Right lung (tissue), 5 donors: ENCODE data around the gene RAPGEF4. TPM values are rescaled to one million over a fixed set of nuclear protein-coding genes. Genes with fewer than 3 reads are reported as not detected.

Experiments
- DNase-seq, 2 donors: peaks; one replicate each; pipeline ENCODE4 v3.0.0-alpha.2; 2013
- polyA plus RNA-seq, 5 donors: library from polyadenylated mRNA; unstranded; fragments of 120-200 nt; gene quantifications; one replicate each; pipeline versions ENCODE4 v1.2.1 to v1.2.3, GENCODE V29; 2013; ENCODE audit warnings: inconsistent platforms in 1 of 5, low replicate concordance in 1 of 5; ENCODE audit not compliant: insufficient read length in 5 of 5, insufficient read depth in 1 of 5

Gene RAPGEF4
- polyA plus RNA-seq, 5 donors = 8.4 to 17.8 (median 12.6) TPM

DNA sequence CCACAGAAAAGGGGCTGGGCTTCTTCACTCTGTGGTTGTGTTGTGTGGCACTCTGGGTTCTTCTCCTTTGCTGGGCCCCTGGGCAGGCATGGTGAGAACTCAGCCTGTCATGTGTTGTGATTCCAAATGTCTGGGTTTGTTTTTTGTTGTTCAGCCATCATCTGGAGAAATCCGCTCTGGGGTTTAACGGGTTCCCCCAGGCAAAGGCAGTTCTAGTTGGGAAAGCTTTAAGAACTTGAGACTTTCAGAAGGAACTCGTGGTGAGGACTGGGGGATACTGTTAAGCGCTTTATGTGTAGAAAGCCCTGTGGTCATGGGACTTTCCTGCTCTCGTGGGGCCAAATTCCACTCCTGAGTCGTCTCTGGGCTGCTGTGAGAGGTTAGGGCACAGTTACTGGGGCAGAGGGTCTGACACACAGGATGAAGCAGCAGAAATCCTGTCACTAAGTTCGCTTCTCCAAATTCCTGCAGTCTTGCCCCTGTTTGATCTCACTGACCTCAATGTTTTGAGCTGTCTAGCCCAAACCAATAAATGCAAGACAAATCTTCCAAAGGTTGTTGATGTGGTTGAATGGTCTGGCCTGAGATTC, 87.7 kb downstream of the RAPGEF4 start:
- no peak for DNase-seq

DNA sequence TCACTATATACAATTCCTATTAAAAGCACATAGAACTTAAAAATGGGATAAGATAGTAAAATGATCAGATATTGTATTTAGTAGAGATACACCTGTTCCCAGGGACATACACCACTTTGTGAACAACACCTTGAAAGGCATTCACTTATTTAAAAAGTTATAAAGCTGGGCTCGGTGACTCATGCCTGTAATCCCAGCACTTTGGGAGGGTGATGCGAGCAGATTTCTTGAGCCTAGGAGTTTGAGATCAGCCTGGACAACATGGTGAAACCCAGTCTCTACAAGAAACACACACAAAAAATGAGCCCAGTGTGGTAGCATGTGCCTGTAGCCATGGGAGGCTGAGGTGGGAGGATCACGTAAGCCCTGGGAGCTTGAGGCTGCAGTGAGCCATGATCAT, 90.9 kb downstream of the RAPGEF4 start:
- DNase-seq = no peak

DNA sequence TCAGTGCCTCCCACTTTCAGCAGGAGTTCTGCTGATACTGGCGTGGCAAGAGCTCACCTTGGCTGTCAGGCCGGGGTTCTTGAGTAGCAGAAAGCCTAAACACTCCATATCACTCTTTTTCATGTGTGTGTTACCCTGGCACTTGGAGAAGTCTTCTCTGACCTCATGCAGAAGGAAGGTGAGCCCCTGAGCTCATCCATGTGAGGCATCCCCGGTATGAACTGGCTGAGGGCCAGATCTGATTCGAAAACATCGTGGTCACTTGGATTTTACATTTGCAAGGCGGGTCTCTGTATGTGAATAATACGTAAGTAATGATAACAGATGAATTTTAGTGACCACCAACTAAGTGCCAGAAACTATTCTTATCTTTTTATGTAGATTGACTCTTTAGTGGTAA, 93.6 kb downstream of the RAPGEF4 start:
- no peak for DNase-seq

DNA sequence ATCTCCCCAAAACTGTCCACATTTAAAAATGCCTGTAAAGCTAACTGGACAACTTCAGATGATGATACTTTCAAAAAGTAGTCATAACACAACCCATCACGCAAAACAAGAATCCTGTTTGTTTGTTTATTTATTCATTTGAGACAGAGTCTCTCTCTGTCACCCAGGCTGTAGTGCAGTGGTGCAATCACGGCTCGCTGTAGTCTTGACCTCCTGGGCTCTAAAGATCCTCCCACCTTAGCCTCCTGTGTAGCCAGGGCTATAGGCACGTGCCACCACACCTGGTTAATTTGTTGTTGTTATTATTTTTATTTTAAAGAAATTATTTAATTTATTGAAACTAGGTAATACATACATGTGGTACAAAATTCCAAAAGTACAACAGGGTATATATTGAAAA, 94.8 kb downstream of the RAPGEF4 start:
- no peak for DNase-seq

DNA sequence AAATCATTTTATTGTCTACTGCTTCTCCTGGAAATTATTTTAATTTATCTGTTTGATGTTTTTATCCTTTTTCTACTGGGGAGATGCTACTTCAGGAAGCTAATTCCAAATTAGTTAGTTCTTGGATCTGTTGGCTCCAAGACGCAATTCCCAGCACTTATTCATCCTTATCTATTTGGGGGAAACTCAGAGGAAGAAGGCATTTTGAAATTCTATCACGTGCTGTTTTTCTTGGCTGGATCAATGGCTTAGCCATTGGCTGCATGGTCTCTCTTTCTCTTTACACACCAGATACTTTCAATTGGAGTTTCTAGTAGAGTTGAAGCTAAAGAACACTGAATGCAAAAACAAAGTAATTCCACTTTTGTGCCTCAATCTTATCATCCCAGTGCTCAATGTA, 98.3 kb downstream of the RAPGEF4 start:
- DNase-seq = no peak

DNA sequence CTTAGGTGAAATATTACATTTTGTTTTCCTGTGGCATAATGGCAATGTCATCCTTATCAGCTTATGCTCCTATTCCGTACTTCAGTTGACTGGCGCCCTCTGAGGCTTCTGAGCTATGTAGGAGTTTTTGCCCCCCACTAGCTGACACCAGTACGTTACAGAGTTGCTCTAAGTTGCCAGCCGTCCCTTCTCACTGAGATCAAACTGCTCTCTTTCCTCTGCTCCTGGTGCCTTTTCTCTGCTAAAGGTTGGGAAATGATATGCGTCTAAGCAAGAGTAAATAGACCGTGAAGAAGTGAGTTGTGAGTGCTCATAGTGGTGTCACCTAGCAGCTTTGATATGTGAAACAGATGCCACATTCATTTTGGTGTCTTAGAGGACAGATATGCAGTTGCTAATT, 99.2 kb downstream of the RAPGEF4 start:
- no peak for DNase-seq

DNA sequence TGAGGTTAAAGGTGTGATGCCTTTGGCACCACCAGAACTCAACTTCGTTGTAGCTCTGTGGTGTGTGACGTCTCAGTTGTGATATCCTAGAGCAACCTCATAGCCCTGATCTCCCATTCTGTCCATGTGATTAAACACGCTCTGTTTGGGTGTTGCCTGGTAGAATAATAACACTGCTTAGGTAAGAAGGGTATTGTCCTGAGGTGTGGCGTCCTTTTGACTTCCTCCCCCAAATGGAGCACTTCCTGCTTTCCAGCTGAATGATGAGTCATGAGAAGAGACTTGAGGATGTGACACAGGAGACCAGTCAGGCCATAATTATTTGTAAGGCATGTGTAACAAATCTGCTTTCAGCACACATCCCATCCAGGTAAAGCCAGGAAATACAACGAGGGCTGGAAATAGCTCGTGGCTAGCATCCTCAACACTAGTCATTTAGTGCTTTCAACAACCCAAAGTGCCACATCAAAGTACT, 100.7 kb downstream of the RAPGEF4 start:
- DNase-seq = no peak

DNA sequence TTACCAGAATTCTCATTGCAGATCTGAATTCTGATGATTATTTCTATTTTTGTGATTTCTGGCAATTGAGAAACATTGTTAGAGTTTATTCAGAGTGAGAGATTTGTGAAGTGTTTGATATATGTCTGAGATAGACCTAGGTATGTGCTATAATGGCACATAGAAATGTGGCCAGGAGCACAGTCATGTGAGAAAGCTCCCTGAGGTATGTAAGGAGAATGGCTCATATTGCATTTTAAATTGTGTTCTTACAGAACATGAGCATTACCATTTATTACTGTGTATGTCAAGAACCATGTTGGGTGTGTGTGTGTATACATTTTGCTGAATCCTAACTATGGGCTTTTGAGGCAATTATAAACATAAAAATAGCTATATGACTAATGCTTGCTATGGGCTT, 101.2 kb downstream of the RAPGEF4 start:
- DNase-seq = no peak

DNA sequence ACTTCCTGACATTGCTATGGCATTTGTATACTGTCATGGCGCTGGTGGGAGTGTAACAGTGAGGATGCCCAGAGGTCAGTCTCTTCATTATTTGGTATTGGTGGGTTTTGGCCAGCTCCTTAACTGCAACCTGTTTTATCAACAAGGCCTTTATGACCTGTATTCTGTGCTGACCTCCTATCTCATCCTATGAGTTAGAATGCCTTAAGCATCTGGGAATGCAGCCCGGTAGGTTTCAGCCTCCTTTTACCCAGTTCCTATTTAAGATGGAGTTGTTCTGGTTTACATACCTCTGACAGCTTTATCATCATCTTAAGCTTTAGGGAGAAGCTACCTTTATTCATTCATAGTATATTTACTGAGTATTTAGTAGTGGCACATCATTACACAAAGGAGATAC, 103.8 kb downstream of the RAPGEF4 start:
- DNase-seq = no peak

DNA sequence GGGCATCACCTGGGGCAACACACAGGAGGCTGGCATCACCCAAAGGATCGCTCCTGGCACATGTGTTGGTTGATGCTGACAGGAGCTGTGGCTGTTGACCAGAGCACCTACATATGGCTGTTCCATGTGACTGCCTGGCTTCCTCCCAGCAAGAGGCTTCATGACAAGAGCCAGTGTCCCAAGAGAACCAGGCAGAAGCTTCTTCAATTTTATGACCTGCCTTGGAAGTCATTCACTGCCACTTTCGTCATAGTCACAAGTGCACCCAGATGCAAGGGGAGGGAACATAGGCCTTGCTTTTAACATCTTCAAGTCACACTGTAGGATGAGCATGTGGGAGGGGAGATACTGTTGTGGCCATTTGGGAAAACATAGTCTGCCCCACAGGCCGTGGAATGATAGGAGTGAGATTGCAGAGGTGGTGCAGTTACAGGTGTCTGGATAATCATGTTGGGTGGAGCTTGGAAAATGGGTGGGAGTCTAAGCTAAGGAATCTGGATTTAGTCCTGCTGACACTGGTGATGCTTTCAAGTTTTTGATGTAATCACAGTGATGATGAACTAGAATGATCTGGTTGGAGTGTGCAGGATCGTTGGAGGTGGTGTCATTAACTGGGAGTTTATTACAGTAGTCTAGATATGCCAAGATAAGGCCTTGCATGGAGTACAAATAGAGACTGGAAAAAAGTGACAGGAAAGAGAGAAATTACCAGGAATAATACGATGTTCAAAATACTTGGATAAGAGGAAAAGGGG, 107.0 kb downstream of the RAPGEF4 start:
- no peak for DNase-seq

DNA sequence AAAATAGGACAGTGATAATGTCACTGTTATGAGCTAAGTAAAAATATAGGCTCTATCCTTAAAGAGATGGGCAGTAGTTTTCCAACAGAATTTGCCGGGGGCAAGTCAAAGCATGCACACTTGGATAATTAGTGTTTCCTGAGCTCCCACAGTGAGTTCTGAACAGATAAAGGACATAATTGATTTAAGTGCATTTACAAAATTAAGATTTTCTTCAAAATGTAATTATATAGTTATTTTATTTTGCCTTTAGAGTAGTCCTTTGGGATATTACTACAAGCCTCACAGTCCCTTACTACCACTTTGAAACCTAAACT, 107.6 kb downstream of the RAPGEF4 start:
- no peak for DNase-seq

DNA sequence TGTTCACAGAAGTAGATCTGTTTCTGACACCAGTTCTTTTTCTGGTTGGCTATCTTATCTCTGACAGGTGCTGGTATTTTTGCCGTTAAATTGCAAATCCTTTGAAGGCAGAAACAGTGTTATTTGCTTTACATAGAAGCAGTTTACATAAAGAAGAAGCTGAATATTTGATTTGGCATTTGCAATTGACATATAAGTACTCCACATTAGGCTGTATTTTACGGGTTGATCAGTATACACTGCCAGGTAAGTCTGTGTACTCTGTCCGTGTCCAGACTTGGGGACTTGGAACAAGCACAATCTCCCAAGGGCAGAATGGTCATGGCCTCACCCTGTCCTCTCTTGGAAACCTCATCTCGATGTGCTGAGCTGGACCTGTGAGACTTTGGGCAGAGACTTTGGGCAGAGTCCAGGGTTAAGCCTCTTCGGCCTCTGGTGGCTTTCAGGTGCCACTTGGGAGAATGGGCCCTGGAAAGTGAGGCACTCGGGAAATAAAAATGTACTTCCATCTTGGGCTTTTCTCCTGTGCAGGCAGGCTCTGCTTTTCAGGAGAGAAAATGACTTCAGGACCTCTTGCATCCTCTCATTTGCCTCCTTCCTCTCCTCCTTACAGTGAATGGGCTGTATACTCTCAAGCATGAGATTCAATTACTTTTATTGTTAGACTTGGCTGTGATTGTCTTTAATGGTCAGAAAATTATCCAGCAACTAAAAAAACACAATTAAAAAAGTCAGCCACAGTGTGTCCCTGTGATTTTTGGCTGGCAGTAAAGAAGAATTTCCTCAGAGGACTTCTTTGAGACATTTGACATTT, 108.5 kb downstream of the RAPGEF4 start:
- DNase-seq = no peak

DNA sequence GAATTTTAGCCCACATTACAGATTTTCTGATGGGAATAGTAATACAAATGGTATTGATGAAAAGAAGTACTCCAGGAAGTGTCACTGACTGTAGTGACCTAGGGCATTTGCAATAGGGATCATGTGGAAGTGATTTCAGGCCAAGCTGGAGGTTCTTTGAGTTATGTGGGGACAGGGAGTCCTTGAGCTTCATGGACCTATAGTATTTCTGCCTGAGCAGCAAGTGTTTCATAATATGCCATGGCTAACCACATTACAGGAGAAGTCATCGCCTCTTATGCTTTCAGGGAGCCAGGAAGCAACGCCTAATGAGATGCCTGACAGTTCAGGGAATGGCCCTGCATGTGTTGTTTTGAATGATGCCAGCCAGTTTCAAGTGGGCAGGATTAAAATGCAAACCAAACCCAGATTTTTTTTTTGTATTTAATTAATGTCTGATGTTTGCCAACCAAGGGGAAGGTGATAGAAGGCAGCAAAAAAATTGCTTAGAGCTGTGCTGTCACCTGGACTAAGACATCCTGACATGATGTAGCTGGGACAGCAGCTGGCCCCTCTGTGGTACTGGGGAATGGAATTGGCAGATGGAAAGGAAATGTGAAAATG, 109.5 kb downstream of the RAPGEF4 start:
- DNase-seq = no peak

DNA sequence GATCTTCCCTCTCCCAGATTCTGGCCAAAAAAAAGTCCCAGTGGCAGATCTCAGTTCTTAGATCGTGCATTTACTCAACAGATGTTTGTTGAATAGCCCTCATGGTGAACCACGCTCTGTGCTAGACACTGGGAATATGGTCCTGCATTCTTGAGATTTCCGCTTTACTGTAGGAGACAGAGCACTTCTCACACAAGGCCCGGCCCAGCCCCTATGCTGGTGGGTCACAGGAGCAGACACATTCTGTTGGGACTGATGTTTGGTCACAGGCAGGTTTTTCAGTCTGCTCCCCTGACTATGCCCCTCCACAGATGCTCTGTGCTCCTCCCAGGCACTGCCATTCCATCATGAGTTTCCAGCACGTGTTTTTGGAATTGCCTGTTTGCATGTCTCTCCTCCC, 110.9 kb downstream of the RAPGEF4 start:
- no peak for DNase-seq

DNA sequence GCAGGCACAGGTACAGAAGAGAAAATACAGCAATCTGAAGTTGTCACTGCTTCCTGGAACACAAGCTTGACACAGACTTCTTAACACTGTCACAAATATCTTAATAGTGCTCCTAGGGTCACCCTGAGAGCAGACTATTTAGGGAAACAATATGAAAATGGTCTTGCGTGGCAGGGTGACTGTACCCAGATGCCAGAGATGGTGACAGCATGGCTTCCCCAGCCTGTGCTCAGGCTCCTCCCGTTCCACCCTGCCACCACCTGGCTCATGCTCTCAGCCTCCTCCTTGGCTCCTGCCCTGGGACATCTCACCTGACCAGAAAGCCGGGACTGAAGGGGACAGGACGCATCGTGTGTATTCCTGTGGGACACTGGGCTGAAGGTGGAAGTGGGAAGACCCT, 111.5 kb downstream of the RAPGEF4 start:
- no peak for DNase-seq

DNA sequence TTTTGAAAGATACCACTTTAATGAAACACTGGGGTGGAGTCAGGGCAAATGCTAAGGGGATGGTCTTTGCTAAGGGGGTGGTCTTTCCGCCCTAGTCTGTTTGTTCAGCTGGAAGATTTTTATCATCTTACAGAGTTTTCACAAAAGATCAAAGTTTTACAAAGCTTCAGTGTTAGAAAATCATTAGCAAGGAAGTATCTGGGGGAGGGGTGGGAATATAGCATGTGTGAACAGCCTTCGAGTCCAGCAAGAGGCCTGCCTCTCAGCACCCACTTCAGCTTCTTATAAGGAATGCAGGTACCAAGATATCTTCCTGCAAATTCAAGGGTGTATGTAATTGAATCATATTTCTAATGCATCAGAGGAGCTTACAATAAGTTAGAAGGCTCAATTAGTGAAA, 112.9 kb downstream of the RAPGEF4 start:
- DNase-seq = peak; percentile 31 to 33

DNA sequence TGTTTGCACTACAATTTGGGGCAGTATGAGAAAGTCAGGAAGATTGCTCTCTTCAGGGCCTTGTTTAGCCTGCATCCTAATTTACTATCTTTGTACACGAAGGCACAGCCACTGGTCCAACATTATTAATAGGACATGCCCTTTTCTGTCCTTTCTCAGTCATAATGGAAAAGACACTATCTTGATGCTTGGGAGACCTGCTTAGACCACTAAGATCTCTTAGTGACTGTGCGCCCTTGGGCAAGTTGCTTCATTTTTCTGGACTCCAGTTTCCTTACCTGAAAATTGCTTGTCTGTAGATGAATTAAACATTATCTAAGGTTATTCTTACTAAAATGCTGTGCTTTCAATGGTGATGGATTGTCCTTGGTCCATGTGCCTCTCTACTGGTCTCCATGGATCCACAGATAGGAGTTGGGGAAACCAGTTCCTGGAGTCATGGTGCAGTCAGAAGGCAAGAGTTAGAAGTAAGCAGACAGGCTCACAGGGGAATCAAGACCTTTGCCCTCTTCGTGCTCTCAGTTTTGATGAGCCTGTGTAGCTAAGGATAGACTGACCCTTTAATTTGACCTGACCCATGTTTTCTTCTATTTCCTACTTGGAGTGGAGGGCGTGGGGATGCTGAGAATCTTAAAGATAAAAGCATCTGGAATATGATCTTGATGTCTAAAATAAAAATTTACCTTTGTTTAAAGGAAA, 114.0 kb downstream of the RAPGEF4 start:
- DNase-seq = no peak

DNA sequence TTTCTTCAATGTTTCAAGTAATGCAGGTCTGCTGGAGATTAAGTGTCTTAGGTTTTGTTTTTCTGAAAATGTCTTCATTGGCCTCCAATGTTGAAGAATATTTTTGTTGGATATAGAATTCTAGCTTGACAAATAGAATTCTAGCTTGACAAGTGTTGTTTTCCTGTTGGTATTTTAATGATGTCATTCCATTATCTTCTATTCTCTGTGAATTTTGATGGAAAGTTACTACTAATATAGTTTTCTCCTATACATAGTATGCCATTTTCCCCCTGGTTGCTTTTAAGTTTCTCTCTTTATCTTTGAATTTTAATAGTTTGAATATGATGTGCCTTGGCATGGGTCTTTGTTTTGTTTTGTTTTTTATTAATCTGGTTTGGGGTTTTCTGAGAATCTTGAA, 119.9 kb downstream of the RAPGEF4 start:
- no peak for DNase-seq

DNA sequence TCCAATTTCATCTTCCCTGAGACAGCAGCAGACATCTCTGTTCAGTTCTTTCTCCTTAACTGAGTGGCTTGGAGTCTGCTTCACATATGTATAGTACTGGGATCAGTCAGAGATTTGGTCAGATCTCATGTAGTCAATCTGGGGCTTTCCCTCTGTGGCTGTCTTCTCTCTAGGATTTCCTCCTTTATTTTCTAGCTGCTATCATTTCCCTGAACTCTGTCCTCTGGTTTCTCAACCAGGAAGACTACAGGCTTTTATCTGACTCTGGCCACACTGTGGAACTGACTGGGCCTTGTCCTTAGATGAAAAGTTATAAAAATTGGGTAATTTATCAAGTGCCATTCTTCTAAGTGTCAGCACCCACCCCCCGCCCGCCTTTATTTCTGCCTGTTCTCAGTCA, 121.0 kb downstream of the RAPGEF4 start:
- no peak for DNase-seq

DNA sequence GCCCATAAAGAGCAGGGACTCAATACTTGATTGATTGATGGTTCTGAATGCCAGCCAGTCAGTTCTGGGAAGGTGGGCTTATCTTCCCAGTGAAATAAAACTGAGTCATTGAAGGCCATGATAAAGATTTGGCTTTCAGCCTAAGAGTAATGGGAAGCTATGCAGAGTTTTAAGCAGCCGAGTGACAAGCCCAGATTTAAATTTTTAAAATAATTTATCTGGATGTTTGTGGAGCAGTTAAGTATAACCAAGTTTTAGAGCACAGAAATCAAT, 122.8 kb downstream of the RAPGEF4 start:
- DNase-seq = no peak

DNA sequence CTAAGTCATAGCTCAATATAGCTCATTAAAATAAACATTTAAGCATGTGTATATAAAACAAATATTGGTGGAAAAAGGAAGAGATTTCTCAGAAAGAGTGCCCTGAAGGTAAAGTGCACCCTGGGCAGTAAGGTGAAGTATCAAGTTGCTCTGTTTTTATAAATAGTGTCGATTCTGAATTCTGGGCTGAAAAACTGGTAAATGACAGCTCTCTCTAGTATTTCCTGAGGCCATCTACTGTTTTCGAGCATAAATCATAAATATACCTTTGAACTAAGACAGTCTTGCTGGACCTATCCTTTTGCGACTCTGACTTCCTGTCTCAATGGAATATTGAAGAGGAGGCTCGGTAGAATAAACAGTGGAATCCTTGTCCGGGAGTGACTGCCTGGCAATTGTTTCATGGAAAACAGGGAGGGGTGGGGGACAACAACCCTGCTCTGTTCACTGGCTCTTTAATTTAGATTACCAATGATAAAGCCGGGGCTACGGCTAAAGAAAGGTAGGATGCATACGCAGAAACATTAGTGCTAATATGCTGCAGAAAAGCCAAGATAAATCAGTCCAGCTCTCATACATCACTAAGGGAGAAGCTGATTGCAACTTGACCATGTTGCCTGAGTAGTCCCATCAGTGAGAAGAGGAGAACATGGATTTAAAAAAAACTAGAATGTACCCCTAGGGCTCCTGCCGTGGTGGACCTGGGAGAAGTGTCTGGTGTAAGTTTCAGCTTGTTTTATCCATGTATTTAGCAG, 124.1 kb downstream of the RAPGEF4 start:
- no peak for DNase-seq

DNA sequence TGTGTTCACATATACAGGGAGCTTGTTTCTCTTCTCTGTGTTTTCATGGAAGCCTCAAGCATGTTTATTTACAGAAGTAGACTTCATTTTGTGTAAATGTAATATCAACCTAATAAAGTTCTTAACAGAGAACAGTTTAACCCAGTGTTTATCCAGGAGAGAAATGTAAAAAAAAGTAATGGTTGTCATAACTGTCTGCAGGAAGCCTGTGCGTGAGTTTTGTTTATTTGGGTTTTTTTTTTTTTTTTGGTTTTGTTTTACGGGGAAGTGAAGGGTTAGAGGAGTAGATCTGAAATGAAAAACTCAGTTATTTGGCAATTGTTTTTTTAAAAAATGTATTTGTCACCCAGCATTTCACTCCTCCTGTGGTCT, 124.7 kb downstream of the RAPGEF4 start:
- no peak for DNase-seq
